Spinal cord (tissue), 10 donors: Measurements from ENCODE around the gene CSNK2B. TPM values are rescaled to one million over a fixed set of nuclear protein-coding genes. Genes with fewer than 3 reads are reported as not detected.

Experiments used
- DNase-seq, 6 donors: peaks; one replicate each; pipeline versions ENCODE4 v3.0.0 to v3.0.0-alpha.2; 2013 to 2015; ENCODE audit warnings: low spot score in 6 of 6, low read depth in 4 of 6
- H3K27ac ChIP-seq: one replicate; pipeline ENCODE4 v1.5.1; 2013; ENCODE audit warnings: low read depth, low read length, control low read depth
- H3K27me3 ChIP-seq: one replicate; pipeline ENCODE4 v1.6.1; 2013; ENCODE audit warnings: low read length; ENCODE audit not compliant: control insufficient read depth, insufficient read depth
- H3K36me3 ChIP-seq: one replicate; pipeline ENCODE4 v1.6.1; 2013; ENCODE audit warnings: low read length; ENCODE audit not compliant: control insufficient read depth, insufficient read depth
- H3K4me1 ChIP-seq: one replicate; pipeline ENCODE4 v1.6.1; 2013; ENCODE audit warnings: low read length; ENCODE audit not compliant: control insufficient read depth, insufficient read depth
- H3K4me3 ChIP-seq: one replicate; pipeline ENCODE4 v1.5.1; 2013; ENCODE audit warnings: low read depth, low read length, control low read depth
- H3K9me3 ChIP-seq: one replicate; pipeline ENCODE4 v1.6.1; 2013; ENCODE audit warnings: low read length; ENCODE audit not compliant: control insufficient read depth, insufficient read depth
- WGBS: methylation state at CpG from one replicate; pipeline ENCODE4 v1.1.5; 2013; ENCODE audit warnings: missing lambda C conversion rate; ENCODE audit not compliant: insufficient coverage; 5-methylcytosine and 5-hydroxymethylcytosine counted together
- polyA plus RNA-seq, 2 donors: library from polyadenylated mRNA; unstranded; fragments of 120-200 nt; gene quantifications; one replicate each; pipeline ENCODE4 v1.2.1, GENCODE V29; 2013; ENCODE audit not compliant: insufficient read length in 2 of 2
- total RNA-seq, 2 donors: library from RNA; depleted of rRNA in 1 of 2; stranded (reverse); fragments of 120-200 nt in 1 of 2; fragments of >200 nt in 1 of 2; gene quantifications; one replicate each; pipeline versions ENCODE4 v1.2.3 to v1.2.4, GENCODE V29; 2013 to 2014
- donor health status: healthy.

The CSNK2B gene
- total and polyA plus RNA-seq, 4 donors: 54.3 to 215 (median 198) TPM

GRCh38 chr6:31687321-31687720, 21.4 kb downstream of the CSNK2B start:
- no peaks in the 10 kb centered on the region for H3K27me3 ChIP-seq
- H3K36me3 ChIP-seq: peaks cover 77% of the 10 kb centered on the region
- no peak overlapping the region for H3K27ac ChIP-seq
- H3K9me3 ChIP-seq: no peaks in the 10 kb centered on the region
- H3K4me1 ChIP-seq: peaks cover 16% of the 10 kb centered on the region
- no peak for DNase-seq
- no peak overlapping the region for H3K4me3 ChIP-seq
- 73% methylated on average over 5 of the region's 8 CpGs for WGBS

- peaks cover 84% of the 10 kb centered on the region for H3K36me3 ChIP-seq
- H3K9me3 ChIP-seq: no peaks in the 10 kb centered on the region
- DNase-seq: no peak
- WGBS: 85% methylated on average over 9 of the region's 14 CpGs
- no peak overlapping the region for H3K27ac ChIP-seq
- no peaks in the 10 kb centered on the region for H3K27me3 ChIP-seq
- H3K4me3 ChIP-seq: no peak overlapping the region
- H3K4me1 ChIP-seq: peaks cover 8% of the 10 kb centered on the region
Observed at GRCh38 chr6:31687860-31688693, 22.2 kb downstream of the CSNK2B start.

- no peak for DNase-seq
- 85% methylated on average over 7 of the region's 11 CpGs for WGBS
- no peaks in the 10 kb centered on the region for H3K4me1 ChIP-seq
- H3K36me3 ChIP-seq: peaks cover 90% of the 10 kb centered on the region
- H3K27me3 ChIP-seq: no peaks in the 10 kb centered on the region
- H3K4me3 ChIP-seq: no peak overlapping the region
- H3K27ac ChIP-seq: no peak overlapping the region
- H3K9me3 ChIP-seq: no peaks in the 10 kb centered on the region
Observed at GRCh38 chr6:31689249-31690110, 23.6 kb downstream of the CSNK2B start.

- DNase-seq: no peak
- H3K4me3 ChIP-seq: no peak overlapping the region
- H3K36me3 ChIP-seq: peaks cover 94% of the 10 kb centered on the region
- H3K4me1 ChIP-seq: no peaks in the 10 kb centered on the region
- no peaks in the 10 kb centered on the region for H3K9me3 ChIP-seq
- 58% methylated on average over 3 of the region's 10 CpGs for WGBS
- H3K27me3 ChIP-seq: no peaks in the 10 kb centered on the region
- no peak overlapping the region for H3K27ac ChIP-seq
Observed at GRCh38 chr6:31690231-31691077, 24.6 kb downstream of the CSNK2B start.

- H3K27ac ChIP-seq: no peak overlapping the region
- no peaks in the 10 kb centered on the region for H3K4me1 ChIP-seq
- no peak for DNase-seq
- peaks cover 94% of the 10 kb centered on the region for H3K36me3 ChIP-seq
- H3K27me3 ChIP-seq: no peaks in the 10 kb centered on the region
- 92% methylated on average over 2 of the region's 6 CpGs for WGBS
- no peaks in the 10 kb centered on the region for H3K9me3 ChIP-seq
- H3K4me3 ChIP-seq: no peak overlapping the region
Observed at GRCh38 chr6:31691078-31691463, 25.2 kb downstream of the CSNK2B start.

- DNase-seq: no peak
- no peaks in the 10 kb centered on the region for H3K27me3 ChIP-seq
- peaks cover 94% of the 10 kb centered on the region for H3K36me3 ChIP-seq
- no peaks in the 10 kb centered on the region for H3K4me1 ChIP-seq
- H3K4me3 ChIP-seq: no peak overlapping the region
- WGBS: 87% methylated on average over 5 of the region's 12 CpGs
- H3K9me3 ChIP-seq: no peaks in the 10 kb centered on the region
- no peak overlapping the region for H3K27ac ChIP-seq
Observed at GRCh38 chr6:31691564-31692108, 25.8 kb downstream of the CSNK2B start.

- no peaks in the 10 kb centered on the region for H3K9me3 ChIP-seq
- DNase-seq: no peak
- H3K4me1 ChIP-seq: no peaks in the 10 kb centered on the region
- no peak overlapping the region for H3K27ac ChIP-seq
- WGBS: 81% methylated on average over 3 of the region's 4 CpGs
- H3K4me3 ChIP-seq: no peak overlapping the region
- H3K27me3 ChIP-seq: no peaks in the 10 kb centered on the region
- peaks cover 91% of the 10 kb centered on the region for H3K36me3 ChIP-seq
Observed at GRCh38 chr6:31692353-31692752, 26.5 kb downstream of the CSNK2B start.

- H3K27ac ChIP-seq: no peak overlapping the region
- peaks cover 89% of the 10 kb centered on the region for H3K36me3 ChIP-seq
- no peak overlapping the region for H3K4me3 ChIP-seq
- H3K4me1 ChIP-seq: no peaks in the 10 kb centered on the region
- no peaks in the 10 kb centered on the region for H3K27me3 ChIP-seq
- WGBS: 88% methylated on average over 9 of the region's 9 CpGs
- DNase-seq: no peak
- H3K9me3 ChIP-seq: no peaks in the 10 kb centered on the region
Observed at GRCh38 chr6:31692886-31693285, 27.0 kb downstream of the CSNK2B start.

- no peak overlapping the region for H3K27ac ChIP-seq
- 80% methylated on average over 1 of the region's 6 CpGs for WGBS
- no peaks in the 10 kb centered on the region for H3K4me1 ChIP-seq
- H3K27me3 ChIP-seq: no peaks in the 10 kb centered on the region
- no peak overlapping the region for H3K4me3 ChIP-seq
- no peaks in the 10 kb centered on the region for H3K9me3 ChIP-seq
- H3K36me3 ChIP-seq: peaks cover 85% of the 10 kb centered on the region
- DNase-seq: no peak
Observed at GRCh38 chr6:31693535-31693934, 27.7 kb downstream of the CSNK2B start.
